GM04504 (cell line): ENCODE data around the gene PTH2R.
"Not testable (repeated sequence)": the region's sequence is repeated elsewhere in the genome, so short reads cannot be mapped to it uniquely, and the experiment has no call there.

ENCODE experiments used
- DNase-seq: peaks from one replicate; pipeline ENCODE4 v3.0.0-alpha.2; 2012; ENCODE audit warnings: low read depth

The PTH2R gene

GRCh38 chr2:208488686-208489564 is 82.3 kb downstream of the PTH2R start:
- DNase-seq, result no peak

GRCh38 chr2:208489687-208490086 is 83.1 kb downstream of the PTH2R start:
- no peak for DNase-seq

DNA sequence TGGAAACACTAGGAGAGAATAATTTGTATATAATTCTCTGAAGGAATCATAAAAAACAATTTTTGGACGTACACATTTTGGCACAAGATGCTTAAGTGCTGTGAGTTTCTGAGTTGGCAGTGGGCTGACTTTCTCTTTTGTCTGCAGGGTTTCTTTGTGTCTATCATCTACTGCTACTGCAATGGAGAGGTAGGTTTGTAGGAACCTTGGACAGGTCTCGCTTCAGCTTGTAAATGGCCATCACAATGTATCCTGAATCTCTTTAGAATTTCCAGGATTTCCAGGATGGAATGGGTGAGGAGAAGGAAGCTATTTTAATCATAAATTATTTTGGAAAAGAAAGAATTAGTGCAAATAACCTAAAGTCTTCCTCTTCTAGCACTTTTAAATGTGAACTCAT is 83.9 kb downstream of the PTH2R start:
- DNase-seq, result no peak

- DNase-seq, result no peak
Observed at GRCh38 chr2:208491641-208492040, 85.0 kb downstream of the PTH2R start.

GRCh38 chr2:208492069-208492468 is 85.5 kb downstream of the PTH2R start:
- DNase-seq, result no peak

DNA sequence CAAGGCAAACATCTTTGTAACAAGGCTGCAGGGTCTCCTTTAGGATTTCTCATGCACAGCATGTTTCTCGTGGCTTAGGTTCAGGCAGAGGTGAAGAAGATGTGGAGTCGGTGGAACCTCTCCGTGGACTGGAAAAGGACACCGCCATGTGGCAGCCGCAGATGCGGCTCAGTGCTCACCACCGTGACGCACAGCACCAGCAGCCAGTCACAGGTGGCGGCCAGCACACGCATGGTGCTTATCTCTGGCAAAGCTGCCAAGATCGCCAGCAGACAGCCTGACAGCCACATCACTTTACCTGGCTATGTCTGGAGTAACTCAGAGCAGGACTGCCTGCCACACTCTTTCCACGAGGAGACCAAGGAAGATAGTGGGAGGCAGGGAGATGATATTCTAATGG is 86.6 kb downstream of the PTH2R start:
- no peak for DNase-seq

GRCh38 chr2:208496129-208496528 is 89.5 kb downstream of the PTH2R start:
- DNase-seq, result no peak

DNA sequence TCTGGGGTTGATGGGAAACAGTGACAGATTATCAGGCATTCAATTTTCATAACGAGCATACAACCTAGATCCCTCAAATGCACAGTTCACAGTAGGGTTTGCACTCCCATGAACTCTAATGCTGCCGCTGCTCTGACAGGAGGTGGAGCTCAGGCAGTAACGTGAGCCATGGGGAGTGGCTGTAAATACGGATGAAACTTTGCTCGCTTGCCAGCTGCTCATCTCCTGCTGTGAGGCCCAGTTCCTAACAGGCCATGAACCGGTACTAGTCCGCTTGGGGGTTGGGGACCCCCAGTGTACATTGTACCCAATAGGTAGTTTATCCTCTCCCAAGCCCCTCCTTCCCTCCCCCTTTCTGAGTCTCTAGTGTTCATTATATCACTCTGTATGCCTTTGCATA is 94.6 kb downstream of the PTH2R start:
- DNase-seq, result no peak

- DNase-seq, result no peak
Observed at GRCh38 chr2:208502288-208502687, 95.7 kb downstream of the PTH2R start.

- DNase-seq, result not testable (repeated sequence)
Observed at GRCh38 chr2:208505365-208505764, 98.8 kb downstream of the PTH2R start.

DNA sequence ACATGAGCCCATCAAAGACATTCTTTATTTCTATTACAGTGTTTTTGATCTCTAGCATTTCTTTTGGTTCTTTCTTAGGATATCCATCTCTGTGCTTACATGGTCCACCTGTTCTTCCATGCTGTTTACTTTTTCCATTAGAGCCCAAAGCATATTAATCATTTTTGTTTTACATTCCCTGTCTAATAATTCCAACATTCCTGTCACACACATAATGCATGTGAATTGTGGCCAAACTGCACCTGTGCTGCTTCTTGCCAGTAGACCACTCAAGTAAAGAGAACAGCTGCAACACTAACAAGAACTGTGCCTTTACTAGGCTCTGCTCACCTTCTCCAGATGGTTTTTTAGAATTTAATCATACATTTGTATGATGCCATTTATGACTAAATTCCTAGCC is 103.0 kb downstream of the PTH2R start:
- no peak for DNase-seq

DNA sequence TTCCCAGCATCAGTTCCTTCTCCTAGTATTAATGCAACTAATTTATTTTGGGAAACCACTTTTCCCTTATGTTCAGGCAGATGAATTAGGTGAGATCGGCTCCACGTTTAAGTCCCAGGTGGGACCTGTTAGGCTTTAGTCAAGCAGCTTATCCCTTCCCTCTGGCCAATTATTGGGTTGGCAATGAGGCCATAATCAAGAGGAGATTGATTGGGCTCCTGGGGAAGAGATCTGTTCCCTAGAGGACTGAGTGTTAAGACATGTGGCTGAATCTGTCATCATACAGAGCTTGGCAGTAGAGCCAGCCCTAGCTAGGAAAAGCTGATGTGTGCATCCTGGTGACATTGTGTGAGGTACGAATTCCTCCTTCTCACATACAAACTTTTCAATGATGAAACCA is 104.4 kb downstream of the PTH2R start:
- no peak for DNase-seq

- no peak for DNase-seq
Observed at GRCh38 chr2:208511573-208511972, 105.0 kb downstream of the PTH2R start.

- no peak for DNase-seq
Observed at GRCh38 chr2:208515099-208515498, 108.5 kb downstream of the PTH2R start.

DNA sequence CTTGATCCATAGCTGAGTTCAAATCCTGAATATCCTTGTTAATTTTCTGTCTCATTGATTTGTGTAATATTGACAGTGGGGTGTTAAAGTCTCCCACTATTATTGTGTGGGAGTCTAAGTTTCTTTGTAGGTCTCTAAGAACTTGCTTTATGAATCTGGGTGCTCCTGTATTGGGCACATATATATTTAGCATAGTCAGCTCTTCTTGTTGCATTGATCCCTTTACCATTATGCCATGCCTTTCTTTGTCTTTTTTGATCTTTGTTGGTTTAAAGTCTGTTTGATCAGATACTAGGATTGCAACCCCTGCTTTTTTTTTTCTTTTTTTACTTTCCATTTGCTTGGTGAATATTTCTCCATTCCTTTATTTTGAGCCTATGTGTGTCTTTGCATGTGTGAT is 116.5 kb downstream of the PTH2R start:
- not testable (repeated sequence) for DNase-seq

- not testable (repeated sequence) for DNase-seq
Observed at GRCh38 chr2:208525165-208525564, 118.6 kb downstream of the PTH2R start.

- DNase-seq, result no peak
Observed at GRCh38 chr2:208529796-208530195, 123.2 kb downstream of the PTH2R start.

- DNase-seq, result no peak
Observed at GRCh38 chr2:208531361-208531760, 124.8 kb downstream of the PTH2R start.

DNA sequence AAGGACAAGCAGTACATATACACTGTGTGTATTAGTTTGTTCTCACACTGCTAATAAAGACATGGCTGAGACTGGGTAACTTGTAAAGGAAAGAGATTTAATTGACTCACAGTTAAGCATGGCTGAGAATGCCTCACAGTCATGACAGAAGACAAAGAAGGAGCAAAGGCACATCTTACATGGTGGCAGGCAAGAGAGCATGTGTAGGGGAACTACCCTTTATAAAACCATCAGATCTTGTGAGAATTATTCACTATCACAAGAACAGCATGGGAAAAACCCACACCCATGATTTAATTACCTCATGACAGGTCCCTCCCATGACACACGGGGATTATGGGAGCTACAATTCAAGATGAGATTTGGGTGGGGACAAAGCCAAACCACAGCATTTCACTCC is 129.0 kb downstream of the PTH2R start:
- DNase-seq, result not testable (repeated sequence)

- DNase-seq, result no peak
Observed at GRCh38 chr2:208541461-208541988, 134.9 kb downstream of the PTH2R start.

DNA sequence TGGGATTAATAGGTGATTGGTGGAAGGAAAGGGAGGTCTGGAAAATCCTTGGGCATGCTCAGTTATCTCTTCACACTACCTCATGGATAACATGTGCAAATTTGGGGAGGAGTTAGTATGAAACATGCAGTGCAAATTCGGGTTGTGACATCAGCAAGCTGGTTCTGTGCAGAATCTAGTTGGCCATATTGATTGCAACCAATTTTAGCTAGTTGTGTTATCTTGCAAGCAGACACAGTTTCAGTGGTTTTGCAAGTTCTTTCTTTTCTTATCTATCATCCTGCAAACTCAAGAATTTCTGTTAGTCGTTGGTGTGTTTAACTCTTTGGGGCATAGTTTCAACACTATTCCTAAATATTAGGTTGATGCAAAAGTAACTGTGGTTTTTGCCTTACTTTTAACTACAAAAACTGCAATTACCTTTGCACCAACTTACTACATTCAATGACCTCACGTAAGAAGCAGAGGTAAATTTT is 135.4 kb downstream of the PTH2R start:
- no peak for DNase-seq

GRCh38 chr2:208542465-208543041 is 136.0 kb downstream of the PTH2R start:
- no peak for DNase-seq
